ENCODE results near the gene PDE6H.

- TF ChIP-seq CTCF (IDR thresholded peaks at IDR 0.05) (peak; percentile 50; the same call in 1 of the 2 replicates), REST (IDR thresholded peaks at IDR 0.05; ENCODE audit: insufficient read depth in 1 of 2, low read depth in 2 of 2, low read length in 1 of 2) (no peak)
Observed at GRCh38 chr12:14995583-14996425, 23.0 kb downstream of the PDE6H start.
